Left forelimb (tissue), 1 donor: ENCODE measurements around the gene ESPL1.
"Not testable (repeated sequence)": the region's sequence is repeated elsewhere in the genome, so short reads cannot be mapped to it uniquely, and the experiment has no call there.

Experiments used
- DNase-seq: peaks from one replicate; pipeline ENCODE4 v3.0.0-alpha.2; 2018; ENCODE audit warnings: low spot score

ESPL1 gene

DNA sequence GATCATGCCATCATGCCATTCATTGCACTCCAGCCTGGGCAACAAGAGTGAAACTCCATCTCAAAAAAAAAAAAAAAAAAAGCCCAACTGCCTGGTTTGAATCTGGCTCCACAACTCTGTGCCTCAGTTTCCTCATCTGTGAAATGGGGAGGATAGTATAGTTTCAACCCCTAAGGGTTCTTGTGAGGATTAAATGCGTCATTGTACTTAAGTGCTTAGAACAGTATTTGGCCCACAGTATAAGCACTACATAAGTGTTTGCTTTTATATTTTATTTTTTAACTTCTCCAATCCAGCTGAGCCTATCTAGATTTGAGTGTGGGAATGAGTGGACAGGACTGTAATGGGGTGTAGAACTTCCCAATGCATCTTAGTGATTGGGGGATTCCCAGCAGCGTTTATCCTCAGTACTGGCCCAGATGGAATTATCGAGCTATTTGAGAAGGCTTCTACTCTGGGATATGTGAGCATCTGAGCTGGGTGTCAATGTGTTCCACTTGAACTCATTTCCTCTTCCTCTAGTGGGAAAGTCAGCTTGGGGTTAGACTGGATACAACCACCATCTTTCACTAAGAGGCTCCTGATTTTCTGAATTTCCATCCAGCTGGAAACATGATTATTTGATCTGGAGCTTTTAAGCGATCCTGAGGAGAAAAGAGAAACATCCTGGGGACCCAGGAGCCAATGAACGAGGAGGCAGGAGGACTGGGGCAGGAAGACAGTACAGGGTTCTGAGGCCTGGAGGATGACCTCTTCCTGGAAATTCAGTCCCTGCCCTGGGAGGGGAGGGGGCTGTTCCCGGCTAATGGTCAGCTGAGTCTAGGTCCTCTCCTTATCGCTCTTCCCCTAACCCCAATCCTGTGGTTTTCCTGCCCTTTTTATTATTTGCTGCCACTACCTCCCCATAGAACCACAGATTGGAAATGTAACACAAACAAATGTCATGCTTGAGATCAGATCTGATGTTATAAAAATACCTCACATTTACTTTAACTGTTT is 9.3 kb upstream of the ESPL1 start:
- no peak for DNase-seq

DNA sequence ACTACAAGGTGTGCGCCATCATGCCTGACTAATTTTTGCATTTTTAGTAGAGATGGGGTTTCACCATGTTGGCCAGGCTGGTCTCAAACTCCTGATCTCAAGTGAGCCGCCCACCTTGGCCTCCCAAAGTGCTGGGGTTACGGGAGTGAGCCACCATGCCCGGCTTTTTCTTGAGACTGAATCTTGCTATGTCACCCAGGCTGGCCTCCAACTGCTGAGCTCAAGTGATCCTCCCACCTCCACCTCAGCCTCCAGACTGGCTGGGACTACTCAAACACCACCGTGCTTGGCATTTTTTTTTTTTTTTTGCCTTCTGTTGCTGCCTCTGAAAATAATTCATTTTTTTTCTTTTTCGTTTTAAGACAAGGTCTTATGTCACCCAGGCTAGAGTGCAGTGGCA is 8.2 kb upstream of the ESPL1 start:
- DNase-seq, result no peak

DNA sequence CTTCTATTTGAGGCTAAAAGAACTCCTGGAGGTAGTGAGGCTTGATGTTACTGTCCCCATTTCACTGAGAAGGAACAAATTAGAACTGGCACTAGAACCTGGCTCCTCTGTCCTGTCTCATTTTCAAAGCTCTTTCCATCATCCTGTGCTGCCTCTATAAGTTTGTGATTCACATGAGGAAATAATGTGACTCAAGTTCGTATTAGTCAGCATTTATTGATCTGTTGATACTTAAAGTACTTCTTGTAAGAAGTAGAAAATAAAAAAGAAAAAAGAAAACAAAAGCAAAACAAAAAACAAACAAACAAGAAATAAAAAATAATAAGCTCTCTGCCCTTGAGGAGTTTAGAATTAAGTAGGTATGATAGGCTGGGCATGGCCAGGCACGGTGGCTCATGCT is 2.3 kb upstream of the ESPL1 start:
- no peak for DNase-seq

- no peak for DNase-seq
Observed at GRCh38 chr12:53267306-53267998, 647 bp upstream of the ESPL1 start.

DNA sequence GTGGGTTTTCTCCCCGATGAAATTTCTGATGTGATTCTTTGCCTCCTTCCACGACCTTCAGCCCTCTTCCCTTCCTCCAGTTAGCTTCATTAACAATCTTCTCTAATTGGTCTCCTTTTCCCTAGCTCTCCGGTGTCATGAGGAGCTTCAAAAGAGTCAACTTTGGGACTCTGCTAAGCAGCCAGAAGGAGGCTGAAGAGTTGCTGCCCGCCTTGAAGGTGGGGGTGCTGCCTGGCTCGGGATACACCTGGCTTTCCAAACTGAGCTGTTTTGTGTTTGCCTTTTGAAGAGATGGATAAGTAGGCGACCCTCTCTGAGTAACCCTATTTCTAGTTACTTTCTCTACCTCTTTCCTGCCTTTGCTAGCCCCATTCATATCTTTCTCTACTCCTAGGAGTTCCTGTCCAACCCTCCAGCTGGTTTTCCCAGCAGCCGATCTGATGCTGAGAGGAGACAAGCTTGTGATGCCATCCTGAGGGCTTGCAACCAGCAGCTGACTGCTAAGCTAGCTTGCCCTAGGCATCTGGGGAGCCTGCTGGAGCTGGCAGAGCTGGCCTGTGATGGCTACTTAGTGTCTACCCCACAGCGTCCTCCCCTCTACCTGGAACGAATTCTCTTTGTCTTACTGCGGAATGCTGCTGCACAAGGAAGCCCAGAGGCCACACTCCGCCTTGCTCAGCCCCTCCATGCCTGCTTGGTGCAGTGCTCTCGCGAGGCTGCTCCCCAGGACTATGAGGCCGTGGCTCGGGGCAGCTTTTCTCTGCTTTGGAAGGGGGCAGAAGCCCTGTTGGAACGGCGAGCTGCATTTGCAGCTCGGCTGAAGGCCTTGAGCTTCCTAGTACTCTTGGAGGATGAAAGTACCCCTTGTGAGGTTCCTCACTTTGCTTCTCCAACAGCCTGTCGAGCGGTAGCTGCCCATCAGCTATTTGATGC is 797 bp downstream of the ESPL1 start:
- DNase-seq, result no peak

DNA sequence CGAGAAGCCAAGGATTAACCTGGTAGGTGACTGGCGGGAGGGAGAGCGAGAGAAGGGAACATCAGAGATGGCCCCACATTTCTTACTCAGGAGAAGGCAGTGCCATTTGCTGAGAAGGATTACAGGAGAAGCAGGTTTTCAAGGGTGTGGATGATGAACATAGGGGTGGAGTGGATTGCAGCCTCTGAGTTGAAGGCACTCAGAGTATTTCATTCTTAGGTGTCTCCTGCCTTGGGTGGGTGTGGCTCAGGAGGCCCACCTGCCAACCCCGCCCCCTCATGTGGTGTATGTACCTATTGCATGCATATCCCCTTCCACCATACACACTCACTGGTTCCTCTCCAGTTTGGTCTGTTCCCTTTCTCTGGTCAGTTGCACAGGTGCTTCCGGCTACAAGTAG is 6.3 kb downstream of the ESPL1 start:
- no peak for DNase-seq

GRCh38 chr12:53276511-53276910 is 8.4 kb downstream of the ESPL1 start:
- DNase-seq, result no peak

DNA sequence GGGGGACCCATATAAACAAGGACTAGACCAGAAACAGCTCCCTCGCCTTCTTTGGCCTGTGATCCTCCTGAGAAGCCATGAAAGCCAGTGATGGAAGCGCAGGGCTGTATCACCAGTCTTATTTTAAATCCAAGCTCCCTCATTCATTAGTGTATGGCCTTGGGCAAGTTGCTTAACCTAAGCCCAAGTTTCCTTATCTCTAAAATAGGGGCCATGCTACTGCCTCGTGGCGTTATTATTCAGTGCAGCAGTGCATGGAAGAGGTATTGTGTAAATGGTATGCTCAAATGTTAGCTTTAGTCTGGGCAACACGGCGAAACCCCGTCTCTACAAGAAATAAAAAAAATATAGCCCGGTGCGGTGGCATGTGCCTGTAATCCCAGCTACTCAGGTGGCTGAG is 9.9 kb downstream of the ESPL1 start:
- no peak for DNase-seq

DNA sequence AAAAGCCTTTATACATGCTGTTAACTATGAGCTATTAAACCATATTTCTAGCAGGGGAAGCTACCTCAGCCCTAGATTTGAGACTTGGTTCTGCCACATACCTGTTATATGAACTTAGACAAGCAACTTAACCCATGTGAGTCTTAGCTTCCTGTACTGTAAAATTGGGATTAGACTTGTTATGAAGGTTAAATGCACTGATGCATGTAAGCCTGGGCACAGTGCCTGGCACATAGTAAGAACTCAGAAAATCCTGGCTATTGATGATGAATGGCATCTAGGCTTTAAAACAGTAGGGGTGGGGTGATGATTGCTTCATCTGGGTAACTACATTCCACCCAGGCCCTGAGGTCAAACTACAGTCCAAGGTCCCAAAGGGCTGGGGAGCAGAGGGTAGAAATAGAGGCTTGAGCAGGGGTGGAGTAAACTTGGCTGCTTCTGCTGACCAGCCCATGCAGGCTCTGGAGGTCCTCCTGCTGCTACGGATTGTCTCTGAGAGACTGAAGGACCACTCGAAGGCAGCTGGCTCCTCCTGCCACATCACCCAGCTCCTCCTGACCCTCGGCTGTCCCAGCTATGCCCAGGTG is 11.3 kb downstream of the ESPL1 start:
- no peak for DNase-seq

DNA sequence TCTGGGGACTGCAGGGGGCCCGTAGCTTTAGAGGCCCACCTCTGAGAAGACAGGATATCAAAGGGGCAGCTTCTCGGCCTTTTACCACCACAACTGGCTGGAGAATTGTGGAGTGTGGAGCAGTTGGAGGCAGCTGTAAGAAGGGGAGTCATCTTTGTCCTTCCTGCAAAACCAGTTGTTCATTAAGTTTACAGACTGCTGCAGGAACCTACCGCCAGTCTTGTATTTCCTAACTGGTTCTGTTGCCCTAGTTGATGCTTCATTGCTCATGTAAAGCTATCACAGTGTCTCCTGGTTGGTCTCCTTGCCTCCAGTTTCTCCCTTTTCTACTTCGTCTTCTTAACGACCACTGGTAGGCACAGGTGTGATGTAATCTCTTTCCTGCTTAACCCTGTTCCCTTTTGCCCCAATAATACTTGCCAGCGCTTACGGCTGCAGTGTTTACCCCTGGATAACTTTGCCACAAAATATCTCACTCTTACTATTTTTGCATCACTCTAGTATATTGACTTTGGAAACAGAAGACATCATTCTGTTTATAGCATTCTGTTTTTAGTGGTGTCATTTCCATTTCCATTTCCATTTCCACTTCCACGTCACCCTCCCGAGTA is 11.9 kb downstream of the ESPL1 start:
- no peak for DNase-seq

DNA sequence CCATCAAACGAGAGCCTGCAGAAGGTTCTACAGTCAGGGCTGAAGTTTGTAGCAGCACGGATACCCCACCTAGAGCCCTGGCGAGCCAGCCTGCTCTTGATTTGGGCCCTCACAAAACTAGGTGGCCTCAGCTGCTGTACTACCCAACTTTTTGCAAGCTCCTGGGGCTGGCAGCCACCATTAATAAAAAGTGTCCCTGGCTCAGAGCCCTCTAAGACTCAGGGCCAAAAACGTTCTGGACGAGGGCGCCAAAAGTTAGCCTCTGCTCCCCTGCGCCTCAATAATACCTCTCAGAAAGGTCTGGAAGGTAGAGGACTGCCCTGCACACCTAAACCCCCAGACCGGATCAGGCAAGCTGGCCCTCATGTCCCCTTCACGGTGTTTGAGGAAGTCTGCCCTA is 18.3 kb downstream of the ESPL1 start:
- no peak for DNase-seq

GRCh38 chr12:53287741-53288216 is 19.7 kb downstream of the ESPL1 start:
- DNase-seq, result no peak

GRCh38 chr12:53288322-53288721 is 20.2 kb downstream of the ESPL1 start:
- DNase-seq, result no peak

DNA sequence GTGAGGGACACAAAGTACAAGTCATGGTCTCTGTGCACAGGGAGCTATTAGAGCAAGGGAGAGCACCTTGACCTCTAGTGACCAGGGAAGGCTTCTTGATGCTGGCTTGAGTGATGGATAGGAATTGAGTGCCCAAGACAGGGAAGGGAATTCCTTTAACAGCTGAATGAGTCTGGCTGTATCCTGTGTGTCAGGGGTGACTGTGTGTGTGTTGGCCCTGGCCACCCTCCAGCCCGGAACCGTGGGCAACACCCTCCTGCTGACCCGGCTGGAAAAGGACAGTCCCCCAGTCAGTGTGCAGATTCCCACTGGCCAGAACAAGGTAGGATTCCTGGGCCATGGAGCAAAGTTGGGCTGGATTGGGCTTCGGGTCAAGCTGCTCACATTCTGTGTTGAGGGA is 21.8 kb downstream of the ESPL1 start:
- DNase-seq, result no peak

DNA sequence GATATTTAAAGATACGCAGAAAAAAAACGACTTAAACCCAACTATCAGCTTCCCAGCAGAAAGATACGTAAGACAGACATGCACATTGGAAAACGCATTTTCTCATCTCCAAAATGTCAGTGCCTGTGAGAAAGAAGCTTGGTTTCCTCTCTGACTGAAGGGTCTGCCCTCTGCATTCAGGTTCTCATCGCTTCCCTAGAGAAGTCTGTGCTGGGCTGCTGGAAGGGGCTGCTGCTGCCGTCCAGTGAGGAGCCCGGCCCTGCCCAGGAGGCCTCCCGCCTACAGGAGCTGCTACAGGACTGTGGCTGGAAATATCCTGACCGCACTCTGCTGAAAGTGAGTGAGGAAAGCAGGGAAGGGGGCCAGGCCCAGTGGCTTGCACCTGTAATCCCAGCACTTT is 22.6 kb downstream of the ESPL1 start:
- no peak for DNase-seq

DNA sequence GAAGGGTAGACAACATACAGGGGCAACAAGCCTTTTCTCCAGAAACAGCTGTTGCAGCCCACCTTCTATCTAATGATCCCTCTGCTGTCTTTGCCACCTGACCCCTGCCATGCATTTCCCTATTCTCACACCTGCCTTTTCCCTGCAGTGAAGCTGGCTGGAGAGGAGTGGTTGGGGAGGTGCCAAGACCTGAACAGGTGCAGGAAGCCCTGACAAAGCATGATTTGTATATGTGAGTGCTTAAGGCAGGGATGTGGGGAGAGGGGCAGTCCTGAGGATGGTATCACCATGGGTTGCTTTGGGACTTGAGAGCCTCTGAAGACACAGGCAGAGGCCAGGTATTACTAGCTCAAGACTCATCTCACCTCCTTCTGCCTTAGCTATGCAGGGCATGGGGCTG is 24.3 kb downstream of the ESPL1 start:
- DNase-seq, result no peak

DNA sequence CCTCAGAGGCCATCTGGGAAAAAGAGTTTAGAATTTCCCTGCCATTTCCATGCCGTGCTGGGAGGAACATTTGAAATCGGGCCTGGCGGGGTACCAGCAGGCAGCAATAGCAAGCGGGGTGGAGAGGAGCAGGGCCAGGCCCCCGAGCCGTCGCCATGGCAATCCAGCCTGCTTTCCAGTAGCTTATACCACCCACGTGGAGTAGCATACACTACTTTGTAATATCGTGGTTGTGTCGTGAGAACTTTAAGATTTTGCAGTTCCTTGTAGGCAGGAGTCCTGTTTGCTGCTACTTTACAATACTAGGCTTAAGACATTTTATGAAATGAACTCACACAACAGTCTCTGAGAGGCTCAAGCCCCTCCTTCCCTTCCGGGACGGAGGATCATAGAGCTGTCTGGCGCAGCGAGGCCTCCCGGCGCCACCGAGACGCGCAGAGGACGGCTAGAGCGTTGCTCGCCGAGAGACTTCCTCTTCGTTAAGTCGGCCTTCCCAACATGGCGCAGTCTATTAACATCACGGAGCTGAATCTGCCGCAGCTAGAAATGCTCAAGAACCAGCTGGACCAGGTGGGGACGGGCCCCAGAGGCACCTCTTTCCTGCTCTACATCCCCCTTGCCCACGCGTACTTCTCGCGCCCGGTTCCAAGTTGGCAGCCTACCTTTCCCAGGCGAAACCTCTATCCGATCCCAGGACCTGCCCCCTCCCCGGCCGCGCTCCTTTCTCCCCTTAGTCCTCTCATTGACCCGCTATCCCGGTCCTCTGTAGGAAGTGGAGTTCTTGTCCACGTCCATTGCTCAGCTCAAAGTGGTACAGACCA is 27.2 kb downstream of the ESPL1 start, which contains the start of gene PFDN5:
Gene PFDN5, plus strand, starts transcription at position 473 of the 821 bp plus-strand sequence. Its CDS starts 26 bp downstream, at position 499.
- peak; percentile 90 for DNase-seq

DNA sequence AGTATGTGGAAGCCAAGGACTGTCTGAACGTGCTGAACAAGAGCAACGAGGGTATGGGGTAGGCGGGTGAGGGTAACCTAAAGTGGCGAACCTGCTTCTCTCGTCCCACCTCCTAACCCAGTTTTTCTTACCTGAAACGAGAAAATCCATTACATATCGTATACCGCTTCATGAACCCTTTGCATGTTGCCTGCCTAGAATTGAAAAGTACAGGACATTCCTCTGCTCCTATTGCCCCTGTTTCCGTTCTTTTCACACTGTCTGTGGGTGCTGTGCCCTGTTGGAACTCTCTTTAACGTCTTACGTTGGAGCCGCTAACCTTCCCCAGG is 27.8 kb downstream of the ESPL1 start:
- no peak for DNase-seq

DNA sequence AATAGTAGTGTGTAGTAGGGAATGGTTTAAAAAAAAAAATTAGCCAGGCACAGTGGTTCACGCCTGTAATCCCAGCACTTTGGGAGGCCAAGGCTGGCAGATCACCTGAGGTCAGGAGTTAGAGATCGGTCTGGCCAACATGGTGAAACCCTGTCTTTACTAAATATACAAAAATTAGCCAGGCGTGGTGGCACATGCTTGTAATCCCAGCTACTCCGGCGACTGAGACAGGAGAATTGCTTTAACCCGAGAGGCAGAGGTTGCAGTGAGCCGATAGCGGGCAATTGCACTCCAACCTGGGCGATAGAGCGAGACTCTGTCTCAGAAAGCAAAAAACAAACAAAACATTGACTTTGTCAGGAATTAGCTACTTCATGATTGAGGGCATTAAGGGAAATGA is 29.0 kb downstream of the ESPL1 start:
- DNase-seq, result not testable (repeated sequence)

- DNase-seq, result no peak
Observed at GRCh38 chr12:53298164-53298563, 30.1 kb downstream of the ESPL1 start.
